DMS 273 (cell line): ENCODE measurements around the gene MIDN.
"Not testable (repeated sequence)": the region's sequence is repeated elsewhere in the genome, so short reads cannot be mapped to it uniquely, and the experiment has no call there.

Experiments
- DNase-seq: peaks from one replicate; lab custom pipeline; 2025; ENCODE audit not compliant: unreplicated experiment; lab: John Stamatoyannopoulos, UW

MIDN gene

GRCh38 chr19:1248139-1248785 lies at the start of gene MIDN:
Gene MIDN, plus strand, starts transcription at chr19:1248583. Its CDS starts 1,714 bp downstream, at chr19:1250297.
- peak; percentile 93 for DNase-seq

GRCh38 chr19:1199531-1199930 lies 48.9 kb upstream of the MIDN start:
- no peak for DNase-seq

- not testable (repeated sequence) for DNase-seq
These were observed 47.8 kb upstream of the MIDN start for GRCh38 chr19:1200614-1201013.

GRCh38 chr19:1205114-1206099 lies 43.0 kb upstream of the MIDN start, which contains the start of gene STK11:
Gene STK11, plus strand, starts transcription at chr19:1205778. Its CDS starts 1,136 bp downstream, at chr19:1206914.
- DNase-seq = peak; percentile 99

GRCh38 chr19:1206150-1206863 lies 42.1 kb upstream of the MIDN start:
- DNase-seq = peak; percentile 49

GRCh38 chr19:1206864-1207450 lies 41.4 kb upstream of the MIDN start:
- peak; percentile 66 for DNase-seq

- DNase-seq = not testable (repeated sequence)
These were observed 39.6 kb upstream of the MIDN start for GRCh38 chr19:1208830-1209229.

GRCh38 chr19:1210227-1210538 lies 38.2 kb upstream of the MIDN start:
- no peak for DNase-seq

GRCh38 chr19:1211494-1212234 lies 36.7 kb upstream of the MIDN start:
- peak; percentile 42 for DNase-seq

- peak; percentile 65 for DNase-seq
These were observed 34.7 kb upstream of the MIDN start for GRCh38 chr19:1213391-1214286.

GRCh38 chr19:1214299-1214861 lies 34.0 kb upstream of the MIDN start:
- DNase-seq = no peak

- no peak for DNase-seq
These were observed 33.3 kb upstream of the MIDN start for GRCh38 chr19:1214862-1215731.

GRCh38 chr19:1216756-1217155 lies 31.6 kb upstream of the MIDN start:
- DNase-seq = no peak

- peak; percentile 38 for DNase-seq
These were observed 31.0 kb upstream of the MIDN start for GRCh38 chr19:1217366-1217765.

- no peak for DNase-seq
These were observed 29.4 kb upstream of the MIDN start for GRCh38 chr19:1218751-1219567.

GRCh38 chr19:1219786-1220476 lies 28.5 kb upstream of the MIDN start:
- DNase-seq = no peak

GRCh38 chr19:1220477-1220930 lies 27.9 kb upstream of the MIDN start:
- DNase-seq = peak; percentile 92
